HG02943 (cell line): ENCODE data around the gene CRELD2.

Experiments used
- ATAC-seq: cut with Tn5 transposase; IDR thresholded peaks from one replicate; pipeline ENCODE4 v1.9.1; 2021; ENCODE audit warnings: mild to moderate bottlenecking, low read depth, moderate library complexity; ENCODE audit not compliant: unreplicated experiment

Gene CRELD2

GRCh38 chr22:49928555-49929210 lies 10.2 kb downstream of the CRELD2 start:
- no peak for ATAC-seq

- no peak for ATAC-seq
These were observed 11.0 kb downstream of the CRELD2 start for GRCh38 chr22:49929211-49929979.

GRCh38 chr22:49929994-49930575 lies 11.7 kb downstream of the CRELD2 start:
- ATAC-seq, result no peak

- no peak for ATAC-seq
These were observed 12.4 kb downstream of the CRELD2 start for GRCh38 chr22:49930596-49931412.

- no peak for ATAC-seq
These were observed 15.1 kb downstream of the CRELD2 start for GRCh38 chr22:49933236-49934159.

GRCh38 chr22:49934160-49934890 lies 15.9 kb downstream of the CRELD2 start:
- no peak for ATAC-seq

GRCh38 chr22:49934891-49935557 lies 16.6 kb downstream of the CRELD2 start:
- ATAC-seq, result no peak

- ATAC-seq, result no peak
These were observed 17.1 kb downstream of the CRELD2 start for GRCh38 chr22:49935561-49935960.

- ATAC-seq, result peak; percentile 49
These were observed 17.9 kb downstream of the CRELD2 start for GRCh38 chr22:49936018-49936972.

GRCh38 chr22:49936973-49937757 lies 18.7 kb downstream of the CRELD2 start:
- no peak for ATAC-seq

GRCh38 chr22:49937758-49938564 lies 19.5 kb downstream of the CRELD2 start:
- ATAC-seq, result no peak

- no peak for ATAC-seq
These were observed 20.2 kb downstream of the CRELD2 start for GRCh38 chr22:49938565-49939136.

GRCh38 chr22:49941507-49942316 lies 23.3 kb downstream of the CRELD2 start:
- no peak for ATAC-seq

- ATAC-seq, result no peak
These were observed 24.4 kb downstream of the CRELD2 start for GRCh38 chr22:49942565-49943404.
